ENCODE results near the gene VWA3B.

DNA sequence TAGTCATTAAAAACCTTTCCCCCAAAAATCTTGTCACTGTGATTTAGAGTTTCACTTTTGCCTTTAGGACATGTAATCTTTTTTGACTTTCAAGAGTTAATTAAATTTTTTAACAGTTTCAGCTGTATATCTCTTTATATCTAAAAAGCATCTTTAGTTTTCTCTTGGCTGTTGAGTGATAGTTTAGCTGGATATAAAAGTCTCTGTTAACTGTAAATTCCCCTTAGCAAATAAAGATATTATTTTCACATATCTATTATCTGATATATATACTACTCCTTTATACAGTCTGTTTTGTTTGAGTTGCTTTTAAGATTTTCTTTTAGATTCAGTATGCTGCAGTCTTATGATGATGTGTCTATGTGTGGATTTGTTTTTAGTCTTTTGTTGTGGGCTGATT lies 160.4 kb downstream of the VWA3B start:
- TF ChIP-seq, protein P1, sequence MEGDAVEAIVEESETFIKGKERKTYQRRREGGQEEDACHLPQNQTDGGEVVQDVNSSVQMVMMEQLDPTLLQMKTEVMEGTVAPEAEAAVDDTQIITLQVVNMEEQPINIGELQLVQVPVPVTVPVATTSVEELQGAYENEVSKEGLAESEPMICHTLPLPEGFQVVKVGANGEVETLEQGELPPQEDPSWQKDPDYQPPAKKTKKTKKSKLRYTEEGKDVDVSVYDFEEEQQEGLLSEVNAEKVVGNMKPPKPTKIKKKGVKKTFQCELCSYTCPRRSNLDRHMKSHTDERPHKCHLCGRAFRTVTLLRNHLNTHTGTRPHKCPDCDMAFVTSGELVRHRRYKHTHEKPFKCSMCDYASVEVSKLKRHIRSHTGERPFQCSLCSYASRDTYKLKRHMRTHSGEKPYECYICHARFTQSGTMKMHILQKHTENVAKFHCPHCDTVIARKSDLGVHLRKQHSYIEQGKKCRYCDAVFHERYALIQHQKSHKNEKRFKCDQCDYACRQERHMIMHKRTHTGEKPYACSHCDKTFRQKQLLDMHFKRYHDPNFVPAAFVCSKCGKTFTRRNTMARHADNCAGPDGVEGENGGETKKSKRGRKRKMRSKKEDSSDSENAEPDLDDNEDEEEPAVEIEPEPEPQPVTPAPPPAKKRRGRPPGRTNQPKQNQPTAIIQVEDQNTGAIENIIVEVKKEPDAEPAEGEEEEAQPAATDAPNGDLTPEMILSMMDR (IDR thresholded peaks at IDR 0.05): no peak
- TF ChIP-seq POLR2A (IDR thresholded peaks at IDR 0.05): no peak
